Activated T-cell treated with anti-CD3 and anti-CD28 coated beads, Interleukin-2, amount 50 U/mL, for 72 hours (primary cell): ENCODE measurements around the gene NRAS. TPM values are rescaled to one million over a fixed set of nuclear protein-coding genes. Genes with fewer than 3 reads are reported as not detected.
A peak's percentile ranks its signal among the peaks of the same experiment; 100 is the strongest.

Experiments used
- ATAC-seq, 2 donors: fragments of 150-1000 bp; cut with Tn5 transposase; replicated peaks in 1 of 2; 2 replicates each; pipeline ENCODE4 v1.10.0; 2021; ENCODE audit warnings: moderate library complexity in 2 of 2, mild to moderate bottlenecking in 1 of 2
- DNase-seq, 2 donors: peaks; one replicate each; pipeline ENCODE4 v3.0.0; 2021 to 2022; ENCODE audit warnings: mixed read lengths in 1 of 2
- H3K27ac Mint-ChIP-seq: one replicate; pipeline ENCODE4 v1.8.0; 2022; ENCODE audit warnings: mild to moderate bottlenecking, moderate library complexity, mixed read lengths
- H3K27me3 Mint-ChIP-seq: one replicate; pipeline ENCODE4 v1.8.0; 2022; ENCODE audit warnings: low read depth, mixed read lengths
- H3K36me3 Mint-ChIP-seq, 2 donors: one replicate each; pipeline ENCODE4 v1.8.0; 2022; ENCODE audit warnings: mixed read lengths in 2 of 2, mild to moderate bottlenecking in 1 of 2; ENCODE audit not compliant: insufficient read depth in 2 of 2
- H3K4me1 Mint-ChIP-seq: one replicate; pipeline ENCODE4 v1.8.0; 2022; ENCODE audit warnings: low read depth, mixed read lengths
- H3K4me3 Mint-ChIP-seq, 2 donors: one replicate each; pipeline ENCODE4 v1.8.0; 2022; ENCODE audit warnings: mild to moderate bottlenecking in 2 of 2, mixed read lengths in 2 of 2, moderate library complexity in 2 of 2
- H3K9me3 Mint-ChIP-seq, 2 donors: one replicate each; pipeline ENCODE4 v1.8.0; 2022; ENCODE audit warnings: mixed read lengths in 2 of 2
- total RNA-seq, 2 donors: library from RNA; stranded (reverse); gene quantifications; one replicate each; pipeline ENCODE4 v1.2.3, GENCODE V29; 2022

Gene NRAS
- total RNA-seq, 2 donors from 2014 or later = 63.8 to 73.6 TPM

DNA sequence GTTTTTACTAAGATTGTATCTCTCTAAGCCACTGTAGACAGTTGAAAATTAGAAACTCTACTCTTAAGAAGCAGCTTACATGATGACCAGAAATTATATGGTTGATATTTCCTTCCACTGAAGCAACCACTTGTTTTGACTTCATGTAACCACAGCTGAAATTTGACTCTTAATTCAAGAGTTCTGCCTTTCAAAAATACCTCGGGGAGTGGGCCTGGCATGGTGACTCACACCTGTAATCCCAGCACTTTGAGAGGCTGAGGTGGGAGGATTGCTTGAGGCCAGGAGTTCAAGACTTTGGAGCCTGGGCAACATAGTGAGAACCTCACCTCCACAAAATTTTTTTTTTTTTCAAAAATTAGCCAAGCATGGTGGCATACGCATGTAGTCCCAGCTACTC is 25.5 kb downstream of the NRAS start:
- no peaks in the 10 kb centered on the region for H3K9me3 Mint-ChIP-seq
- ATAC-seq (no peak), DNase-seq (no peak)
- H3K36me3 Mint-ChIP-seq = no peaks in the 10 kb centered on the region
- H3K27me3 Mint-ChIP-seq = peaks cover 46% of the 10 kb centered on the region
- no peak overlapping the region for H3K4me3 Mint-ChIP-seq
- H3K4me1 Mint-ChIP-seq = no peaks in the 10 kb centered on the region
- H3K27ac Mint-ChIP-seq = no peak overlapping the region

- Mint-ChIP-seq H3K4me3 (no peak overlapping the region), H3K4me1 (no peaks in the 10 kb centered on the region), H3K9me3 (no peaks in the 10 kb centered on the region), H3K27me3 (peaks cover 48% of the 10 kb centered on the region), H3K36me3 (no peaks in the 10 kb centered on the region), H3K27ac (no peak overlapping the region)
- DNase-seq = no peak
- no peak for ATAC-seq
Measured at GRCh38 chr1:114690148-114690547, 26.4 kb downstream of the NRAS start.

GRCh38 chr1:114688526-114688925 is 28.0 kb downstream of the NRAS start:
- ATAC-seq (no peak), DNase-seq (no peak)

DNA sequence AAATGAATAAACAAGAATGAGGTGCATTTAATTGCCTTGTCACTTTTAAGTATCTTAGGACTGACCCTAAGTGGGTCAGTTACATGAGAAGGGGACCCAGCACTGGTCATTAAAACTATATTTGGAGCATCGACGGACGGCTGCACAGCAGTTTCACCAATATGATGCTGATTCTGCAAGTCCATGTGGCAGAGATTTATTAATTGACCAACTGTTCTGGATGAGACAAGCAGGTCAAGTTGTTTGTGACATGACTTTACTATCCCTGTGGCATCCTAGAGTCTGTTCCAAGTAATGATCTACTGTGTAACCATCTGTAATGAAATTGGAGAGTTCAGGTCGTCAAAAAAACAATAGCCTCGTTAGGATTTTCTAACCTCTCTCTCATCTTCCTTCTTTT is 30.7 kb downstream of the NRAS start:
- Mint-ChIP-seq H3K4me1 (no peaks in the 10 kb centered on the region), H3K9me3 (no peaks in the 10 kb centered on the region), H3K27me3 (peaks cover 59% of the 10 kb centered on the region), H3K4me3 (no peak overlapping the region), H3K27ac (no peak overlapping the region), H3K36me3 (no peaks in the 10 kb centered on the region)
- no peak for DNase-seq
- ATAC-seq = no peak

More at GRCh38 chr1:114688526-114688925, 28.0 kb downstream of the NRAS start:
- no peaks in the 10 kb centered on the region for H3K4me1 Mint-ChIP-seq
- H3K27ac Mint-ChIP-seq = no peak overlapping the region
- no peaks in the 10 kb centered on the region for H3K36me3 Mint-ChIP-seq
- no peak overlapping the region for H3K4me3 Mint-ChIP-seq
- H3K9me3 Mint-ChIP-seq = no peaks in the 10 kb centered on the region
- H3K27me3 Mint-ChIP-seq = peaks cover 51% of the 10 kb centered on the region

DNA sequence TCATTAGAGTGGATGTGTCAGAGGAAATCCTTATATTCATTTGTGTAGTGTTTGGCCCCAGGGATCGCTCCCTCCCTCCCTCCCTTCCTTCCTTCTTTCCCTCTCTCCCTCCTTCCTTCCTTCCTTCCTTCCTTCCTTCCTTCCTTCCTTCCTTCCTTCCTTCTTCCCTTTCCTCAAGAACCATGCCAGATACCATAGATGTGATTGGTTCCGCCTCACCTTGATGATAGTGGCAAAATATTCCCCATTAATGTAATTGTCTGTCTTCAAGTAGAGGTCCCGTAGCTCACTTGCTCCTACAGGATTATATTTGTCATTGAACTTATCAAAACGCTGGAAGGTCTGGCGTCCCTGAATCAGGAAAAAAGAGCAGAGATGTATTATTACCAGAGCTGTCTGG is 38.9 kb downstream of the NRAS start:
- H3K27me3 Mint-ChIP-seq = peaks cover 46% of the 10 kb centered on the region
- no peaks in the 10 kb centered on the region for H3K36me3 Mint-ChIP-seq
- no peaks in the 10 kb centered on the region for H3K9me3 Mint-ChIP-seq
- ATAC-seq (no peak), DNase-seq (no peak)
- no peak overlapping the region for H3K4me3 Mint-ChIP-seq
- no peaks in the 10 kb centered on the region for H3K4me1 Mint-ChIP-seq
- H3K27ac Mint-ChIP-seq = no peak overlapping the region

DNA sequence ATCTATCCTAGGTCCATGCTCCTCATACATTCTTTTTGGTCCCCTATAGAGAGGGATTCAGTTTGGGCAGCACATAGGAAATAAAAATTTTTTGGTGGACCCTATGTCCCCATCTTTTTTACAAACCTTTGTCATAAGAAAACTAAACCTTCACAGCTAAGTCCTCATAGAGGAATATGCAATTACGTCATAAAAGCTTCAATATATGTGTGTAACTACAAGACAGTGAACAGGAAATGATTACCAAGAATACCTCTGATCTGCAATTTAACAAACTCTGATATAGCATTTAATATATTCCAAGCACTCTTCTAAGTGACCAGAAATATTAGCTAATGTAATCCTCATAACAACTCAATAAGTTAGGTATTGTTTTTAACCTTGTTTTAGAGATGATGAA is 40.5 kb downstream of the NRAS start:
- no peak for ATAC-seq
- H3K4me3 Mint-ChIP-seq = no peak overlapping the region
- no peaks in the 10 kb centered on the region for H3K4me1 Mint-ChIP-seq
- peaks cover 46% of the 10 kb centered on the region for H3K27me3 Mint-ChIP-seq
- no peaks in the 10 kb centered on the region for H3K9me3 Mint-ChIP-seq
- H3K27ac Mint-ChIP-seq = no peak overlapping the region
- H3K36me3 Mint-ChIP-seq = no peaks in the 10 kb centered on the region
- DNase-seq = no peak

GRCh38 chr1:114671939-114672275 is 44.7 kb downstream of the NRAS start:
- Mint-ChIP-seq H3K27me3 (peaks cover 34% of the 10 kb centered on the region), H3K9me3 (no peaks in the 10 kb centered on the region), H3K36me3 (peaks cover 0 to 2% of the 10 kb centered on the region in 2 donors), H3K27ac (no peak overlapping the region), H3K4me1 (peaks cover 10% of the 10 kb centered on the region), H3K4me3 (no peak overlapping the region)
- ATAC-seq (no peak), DNase-seq (no peak)

DNA sequence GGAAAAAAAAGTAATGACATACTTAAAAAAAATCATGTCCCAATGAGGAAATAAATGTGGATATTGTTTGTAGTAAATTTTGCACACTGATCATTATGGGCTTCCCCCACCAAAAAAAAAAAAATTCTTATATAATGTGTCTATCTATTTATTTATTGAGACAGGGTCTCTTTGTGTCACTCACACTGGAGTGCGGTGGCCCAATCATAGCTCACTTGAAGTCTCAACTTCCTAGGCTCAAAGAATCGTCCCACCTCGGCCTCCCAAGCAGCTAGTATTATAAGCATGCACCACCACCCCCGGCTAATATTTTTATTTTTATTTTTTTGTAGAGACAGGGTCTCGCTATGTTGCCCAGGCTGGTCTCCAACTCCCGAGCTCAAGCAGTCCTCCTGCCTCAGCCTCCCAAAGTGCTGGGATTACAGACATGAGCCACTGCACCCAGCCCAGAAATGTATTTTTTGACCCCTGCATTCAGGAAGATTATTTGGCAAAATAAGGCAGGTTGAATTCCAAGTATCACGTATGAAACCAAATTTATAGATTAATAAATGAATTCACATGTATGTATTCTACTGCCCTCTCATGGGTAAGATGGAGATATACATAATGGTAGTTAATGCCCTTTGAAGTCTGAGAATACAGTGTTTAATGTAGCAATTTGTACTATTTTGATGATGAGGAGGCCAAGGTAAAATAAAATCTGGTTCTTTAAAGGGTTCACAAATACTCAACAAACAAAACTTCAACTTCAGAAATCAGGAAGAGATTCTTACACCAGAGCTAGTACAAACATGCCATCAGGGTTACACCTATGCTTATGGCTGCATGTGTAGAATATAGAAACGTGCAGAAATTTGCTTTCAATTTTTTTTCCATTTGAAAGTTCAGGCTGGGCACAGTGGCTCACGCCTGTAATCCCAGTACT is 45.3 kb downstream of the NRAS start:
- no peak for DNase-seq
- Mint-ChIP-seq H3K9me3 (no peaks in the 10 kb centered on the region), H3K4me1 (peaks cover 10% of the 10 kb centered on the region), H3K27ac (no peak overlapping the region), H3K27me3 (peaks cover 38% of the 10 kb centered on the region), H3K4me3 (peak overlapping the region in 1 of 2 donors; percentile 13), H3K36me3 (peaks cover 0 to 2% of the 10 kb centered on the region in 2 donors)
- no peak for ATAC-seq

DNA sequence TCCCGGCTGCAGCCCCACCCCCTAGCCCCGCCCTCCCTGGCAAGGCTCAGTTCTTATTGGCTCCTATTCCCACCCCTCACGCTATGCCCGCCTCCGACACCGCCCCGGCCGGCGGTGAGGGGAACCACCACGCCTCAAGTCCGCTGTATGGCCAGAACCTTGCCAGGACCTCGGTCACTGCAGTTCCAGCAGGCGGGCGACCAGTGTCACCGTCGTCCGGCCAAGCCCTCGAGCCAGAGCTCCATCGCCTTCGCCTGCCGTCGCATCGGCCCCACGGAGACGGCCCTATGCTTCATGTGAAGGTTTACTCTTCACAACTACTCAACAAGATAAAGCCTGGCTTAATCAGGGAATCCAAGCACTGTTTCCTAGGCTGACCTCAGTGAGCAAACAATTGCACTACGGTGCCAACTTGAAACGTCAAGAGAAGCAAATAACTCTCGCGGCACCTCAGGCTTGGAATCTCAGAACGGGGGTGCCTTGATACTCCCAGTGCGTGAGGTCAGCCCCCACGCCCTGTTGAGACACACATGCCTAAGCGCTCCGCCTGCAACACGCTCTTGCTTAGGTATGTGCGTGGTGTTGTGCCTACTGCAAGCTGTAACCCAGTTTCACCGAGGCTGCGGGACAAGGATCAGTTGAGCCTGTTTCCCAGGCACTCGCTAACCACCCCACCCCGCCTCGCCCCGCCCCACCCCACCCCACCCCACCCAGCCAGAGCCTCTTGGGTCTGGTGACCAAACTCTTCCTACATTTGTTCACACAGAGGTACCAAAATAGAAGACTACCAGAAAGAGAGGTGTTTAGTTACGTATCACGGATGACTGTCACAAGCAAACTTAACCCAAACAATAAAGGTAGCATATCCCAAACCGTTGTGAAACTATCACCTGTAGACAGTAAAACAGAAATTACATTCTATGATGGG is 46.2 kb downstream of the NRAS start:
- H3K36me3 Mint-ChIP-seq = peaks cover 0 to 2% of the 10 kb centered on the region in 2 donors
- ATAC-seq = peak; percentile 98
- H3K9me3 Mint-ChIP-seq = no peaks in the 10 kb centered on the region
- DNase-seq = peak; percentile 87 to 90
- peak overlapping the region; percentile 90 to 96 for H3K4me3 Mint-ChIP-seq
- H3K27me3 Mint-ChIP-seq = peaks cover 39% of the 10 kb centered on the region
- H3K27ac Mint-ChIP-seq = no peak overlapping the region
- peaks cover 10% of the 10 kb centered on the region for H3K4me1 Mint-ChIP-seq

DNA sequence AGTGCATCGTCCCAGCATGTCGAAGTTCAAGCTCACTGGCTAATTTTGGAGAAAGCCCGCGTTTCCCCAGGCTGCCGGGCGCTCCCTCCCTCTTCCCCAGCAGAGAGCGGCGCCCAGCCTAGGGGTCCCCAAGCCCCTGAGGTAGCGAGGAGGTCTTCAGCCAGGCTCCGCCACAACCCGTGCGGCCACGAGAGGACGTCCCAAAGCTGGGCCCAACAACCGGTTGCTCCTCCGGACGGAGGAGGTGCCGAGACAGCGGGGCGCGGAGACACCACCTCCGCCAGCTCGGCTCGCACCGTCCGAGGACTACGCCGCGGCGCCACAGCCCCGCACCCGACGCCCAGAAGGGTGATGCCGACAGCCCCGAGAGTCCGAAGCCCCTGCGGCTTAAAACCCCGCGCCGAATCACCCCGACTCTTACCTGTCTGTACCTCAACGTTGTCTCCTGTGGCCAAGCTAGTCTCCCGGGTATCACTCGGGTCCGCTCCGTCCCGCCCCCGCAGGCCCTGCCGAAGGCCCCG is 46.9 kb downstream of the NRAS start, which contains the start of gene DENND2C:
Gene DENND2C (minus strand): TSS at position 488 of the 521 bp plus-strand sequence. CDS start 44,065 bp downstream, outside the sequence.
- no peak for DNase-seq
- H3K4me1 Mint-ChIP-seq = peaks cover 10% of the 10 kb centered on the region
- H3K36me3 Mint-ChIP-seq = peaks cover 0 to 2% of the 10 kb centered on the region in 2 donors
- ATAC-seq = peak; percentile 69 to 74
- no peaks in the 10 kb centered on the region for H3K9me3 Mint-ChIP-seq
- H3K27me3 Mint-ChIP-seq = peaks cover 31% of the 10 kb centered on the region
- H3K4me3 Mint-ChIP-seq = peak within 1 kb of the TSS; percentile 90 to 96
- no peak within 1 kb of the TSS for H3K27ac Mint-ChIP-seq

DNA sequence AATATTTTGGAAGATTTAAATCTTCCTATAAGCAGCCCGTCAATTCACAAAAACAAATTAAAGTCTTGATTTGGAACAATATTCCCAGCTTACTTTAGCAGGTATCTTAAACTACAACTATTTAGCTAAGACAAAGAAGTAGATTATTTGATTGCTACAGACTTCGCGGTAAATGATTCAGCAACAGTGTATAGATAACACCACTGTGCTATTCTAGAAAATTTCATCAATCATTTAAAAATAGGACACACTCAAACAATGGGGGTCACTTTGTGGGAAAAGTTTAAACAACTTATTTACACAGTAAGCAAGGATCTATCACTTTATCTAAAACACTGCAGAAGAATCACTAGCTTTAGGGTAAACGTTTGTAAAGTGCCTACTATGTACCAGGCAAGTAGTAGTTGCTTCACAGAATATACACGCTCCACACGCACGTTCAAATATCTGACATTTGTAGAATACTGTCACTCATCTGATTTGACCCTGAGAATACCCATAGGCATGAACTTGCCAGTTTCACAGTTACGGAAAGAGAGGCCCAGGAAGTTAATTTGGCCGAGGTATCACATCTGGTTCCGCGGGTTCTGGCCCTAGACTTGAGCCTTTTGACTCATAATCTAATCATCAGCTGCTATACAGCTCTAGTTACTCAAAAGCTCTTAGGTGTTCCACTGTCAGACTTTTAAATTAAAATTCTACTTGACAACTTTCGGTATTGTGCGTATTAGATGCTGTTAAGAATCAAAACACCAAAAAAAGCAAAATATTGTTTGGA is 47.6 kb downstream of the NRAS start:
- ATAC-seq = no peak
- H3K4me3 Mint-ChIP-seq = peak overlapping the region; percentile 90 to 96
- H3K36me3 Mint-ChIP-seq = peaks cover 0 to 2% of the 10 kb centered on the region in 2 donors
- H3K27me3 Mint-ChIP-seq = peaks cover 25% of the 10 kb centered on the region
- no peaks in the 10 kb centered on the region for H3K9me3 Mint-ChIP-seq
- H3K27ac Mint-ChIP-seq = no peak overlapping the region
- DNase-seq = no peak
- peaks cover 10% of the 10 kb centered on the region for H3K4me1 Mint-ChIP-seq

DNA sequence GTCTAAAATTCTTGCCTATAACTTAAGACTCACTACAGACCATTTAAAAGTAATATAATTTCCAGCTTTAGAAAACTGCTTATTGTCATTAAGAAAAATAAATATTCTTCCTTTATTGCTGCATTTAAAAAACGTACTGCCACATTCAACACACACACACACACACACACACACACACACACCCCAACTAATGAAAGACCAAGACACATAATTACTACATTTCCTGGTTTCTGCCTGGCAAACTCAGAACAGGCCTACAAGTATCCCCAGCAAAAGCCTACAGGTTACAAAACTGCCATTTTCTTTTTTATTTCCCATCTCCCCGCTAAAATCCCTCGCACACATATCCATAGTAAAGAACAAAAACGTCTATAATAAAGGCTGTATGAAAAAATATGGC is 48.2 kb downstream of the NRAS start:
- Mint-ChIP-seq H3K36me3 (peaks cover 0 to 2% of the 10 kb centered on the region in 2 donors), H3K4me3 (no peak overlapping the region), H3K9me3 (no peaks in the 10 kb centered on the region), H3K27me3 (peaks cover 22% of the 10 kb centered on the region), H3K27ac (no peak overlapping the region), H3K4me1 (peaks cover 10% of the 10 kb centered on the region)
- ATAC-seq (no peak), DNase-seq (no peak)
